A673 (cell line): ENCODE measurements around the gene PRDM16. TPM values are rescaled to one million over a fixed set of nuclear protein-coding genes. Genes with fewer than 3 reads are reported as not detected.

Source experiments
- BruUV-seq: library from RNA; stranded (reverse); fragments of 400-500 nt; replicated peaks from 2 replicates; lab custom pipeline; 2021; lab: Mats Ljungman, UMichigan
- CTCF ChIA-PET: fragments of 300-600 bp; sonication (Branson Sonifier 250); formaldehyde crosslinking; loops from one replicate; lab custom pipeline; 2022; ENCODE audit warnings: antibody characterized with exemption; lab: Charles Lee
- POLR2A ChIA-PET: fragments of 300-600 bp; sonication (Branson Sonifier 250); formaldehyde crosslinking; loops from one replicate; lab custom pipeline; 2022; ENCODE audit warnings: antibody characterized with exemption; ENCODE audit not compliant: low non-redundant PET; lab: Charles Lee
- DNase-seq: peaks from one replicate; pipeline ENCODE4 v3.0.0-alpha.2; 2015; ENCODE audit warnings: low spot score
- H3K27ac ChIP-seq: fragments of 200-600 bp; sonication (generic); 2 replicates; pipeline ENCODE4 v1.5.1; 2016; ENCODE audit warnings: mixed run types, low read depth, mild to moderate bottlenecking, mixed read lengths, antibody characterized with exemption, low read length; ENCODE audit not compliant: poor library complexity, severe bottlenecking
- H3K27me3 ChIP-seq: fragments of 200-600 bp; sonication (generic); replicated peaks from 2 replicates; pipeline ENCODE4 v1.6.1; 2017; ENCODE audit warnings: mixed run types, low read depth, mild to moderate bottlenecking, mixed read lengths, antibody characterized with exemption, low read length; ENCODE audit not compliant: insufficient read depth, poor library complexity
- H3K36me3 ChIP-seq: fragments of 200-600 bp; sonication (generic); 2 replicates; pipeline ENCODE4 v1.6.1; 2016; ENCODE audit warnings: mixed run types, mild to moderate bottlenecking, mixed read lengths, antibody characterized with exemption, low read length; ENCODE audit not compliant: insufficient read depth, poor library complexity, severe bottlenecking
- H3K4me1 ChIP-seq: fragments of 200-600 bp; sonication (generic); 2 replicates; pipeline ENCODE4 v1.6.1; 2017; ENCODE audit warnings: mixed run types, mild to moderate bottlenecking, mixed read lengths, antibody characterized with exemption, low read length; ENCODE audit not compliant: insufficient read depth, poor library complexity, severe bottlenecking
- H3K4me3 ChIP-seq: fragments of 200-600 bp; sonication (generic); 2 replicates; pipeline ENCODE4 v1.5.1; 2016; ENCODE audit warnings: low read depth, mixed run types, mild to moderate bottlenecking, mixed read lengths, low read length; ENCODE audit not compliant: poor library complexity, severe bottlenecking
- H3K9me3 ChIP-seq: fragments of 200-600 bp; sonication (generic); 2 replicates; pipeline ENCODE4 v1.6.1; 2016; ENCODE audit warnings: mixed run types, low read depth, mild to moderate bottlenecking, mixed read lengths, antibody characterized with exemption, low read length; ENCODE audit not compliant: poor library complexity, severe bottlenecking
- EZH2 ChIP-seq: fragments of 200-600 bp; sonication (generic); IDR thresholded peaks from 2 replicates; pipeline ENCODE4 v1.6.1; 2017; ENCODE audit warnings: borderline replicate concordance, low read depth, mild to moderate bottlenecking, mixed read lengths, antibody characterized with exemption, low read length; ENCODE audit not compliant: poor library complexity, severe bottlenecking
- intact Hi-C: fragments of 100-400 bp; cut with micrococcal nuclease; formaldehyde crosslinking; loops from one replicate; pipeline ENCODE4 v1.10.0; 2022; ENCODE audit not compliant: unreplicated experiment
- total RNA-seq: library from RNA; stranded (reverse); gene quantifications from 2 replicates; pipeline ENCODE4 v1.2.3, GENCODE V29; 2021
- TF ChIP-seq, protein P1 (sequence below): fragments of 300-800, 200-600 bp; sonication (generic); conservative IDR thresholded peaks from 2 replicates; pipeline ENCODE4 v1.5.1; 2017; ENCODE audit warnings: low read depth, mild to moderate bottlenecking, antibody characterized with exemption, low read length, moderate library complexity, mixed read lengths

The PRDM16 gene
- total RNA-seq, 1 experiment from 2014 or later = 0.49 TPM

DNA sequence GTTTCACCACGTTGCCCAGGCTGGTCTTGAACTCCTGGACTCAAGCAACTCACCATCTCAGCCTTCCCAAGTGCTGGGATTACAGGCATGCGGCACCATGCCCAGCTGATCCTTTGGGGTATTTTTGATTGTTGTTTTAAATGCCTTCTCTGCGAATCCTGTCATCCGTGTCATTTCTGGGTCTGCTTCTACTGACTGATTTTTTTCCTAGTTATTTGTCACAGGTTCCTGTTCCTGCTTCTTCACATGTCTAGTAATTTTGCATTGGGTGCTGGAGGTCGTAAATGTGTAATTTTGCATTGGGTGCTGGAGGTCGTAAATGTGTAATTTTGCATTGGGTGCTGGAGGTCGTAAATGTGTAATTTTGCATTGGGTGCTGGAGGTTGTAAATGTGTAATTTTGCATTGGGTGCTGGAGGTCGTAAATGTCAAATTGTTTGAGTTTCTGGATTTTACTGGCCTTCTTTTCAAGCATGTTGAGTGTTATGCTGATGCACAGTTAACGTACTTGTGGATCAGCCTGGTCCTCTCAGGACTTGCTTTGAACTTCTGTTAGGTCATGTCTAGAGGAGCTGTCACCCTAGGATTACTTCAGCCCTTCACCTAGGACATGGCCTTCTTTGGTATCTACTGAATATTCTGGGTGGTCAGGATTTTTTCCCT, 381.3 kb downstream of the PRDM16 start:
- intact Hi-C loops = loop anchor here (5.0 kb wide), 1 partner anchor 272 kb away; no protein-coding TSS in a partner anchor
- BruUV-seq = no TSS peak
- POLR2A ChIA-PET = no interaction called here

DNA sequence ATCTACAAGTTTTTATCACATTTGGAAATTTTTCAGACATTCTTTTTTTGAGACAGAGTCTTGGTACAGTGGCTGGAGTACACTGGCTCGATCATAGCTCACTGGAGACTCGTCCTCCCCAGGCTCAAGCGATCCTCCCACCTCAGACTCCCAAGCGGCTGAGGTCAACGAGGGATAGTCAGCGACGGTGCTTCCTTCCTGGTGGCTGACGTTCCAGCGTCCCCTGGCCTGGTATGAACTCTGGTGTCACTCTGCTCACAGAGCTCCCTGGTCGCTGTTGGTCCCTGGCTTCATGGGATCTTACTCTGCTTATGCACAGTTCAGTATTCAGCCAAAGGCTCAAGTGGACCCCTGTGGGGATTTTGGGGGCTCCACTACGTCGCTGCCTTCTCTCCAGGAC, 382.0 kb downstream of the PRDM16 start:
- H3K9me3 ChIP-seq = no peaks in the 10 kb centered on the region
- BruUV-seq = no TSS peak
- CTCF ChIA-PET = no interaction called here

More for the DNA sequence above, 381.3 kb downstream of the PRDM16 start:
- H3K9me3 ChIP-seq = no peaks in the 10 kb centered on the region
- H3K27me3 ChIP-seq = peaks cover 11% of the 10 kb centered on the region
- DNase-seq = no peak
- H3K4me1 ChIP-seq = peaks cover 16% of the 10 kb centered on the region
- H3K4me3 ChIP-seq = no peak overlapping the region
- CTCF ChIA-PET = no interaction called here
- TF ChIP-seq EZH2 = no peak
- TF ChIP-seq, protein P1, sequence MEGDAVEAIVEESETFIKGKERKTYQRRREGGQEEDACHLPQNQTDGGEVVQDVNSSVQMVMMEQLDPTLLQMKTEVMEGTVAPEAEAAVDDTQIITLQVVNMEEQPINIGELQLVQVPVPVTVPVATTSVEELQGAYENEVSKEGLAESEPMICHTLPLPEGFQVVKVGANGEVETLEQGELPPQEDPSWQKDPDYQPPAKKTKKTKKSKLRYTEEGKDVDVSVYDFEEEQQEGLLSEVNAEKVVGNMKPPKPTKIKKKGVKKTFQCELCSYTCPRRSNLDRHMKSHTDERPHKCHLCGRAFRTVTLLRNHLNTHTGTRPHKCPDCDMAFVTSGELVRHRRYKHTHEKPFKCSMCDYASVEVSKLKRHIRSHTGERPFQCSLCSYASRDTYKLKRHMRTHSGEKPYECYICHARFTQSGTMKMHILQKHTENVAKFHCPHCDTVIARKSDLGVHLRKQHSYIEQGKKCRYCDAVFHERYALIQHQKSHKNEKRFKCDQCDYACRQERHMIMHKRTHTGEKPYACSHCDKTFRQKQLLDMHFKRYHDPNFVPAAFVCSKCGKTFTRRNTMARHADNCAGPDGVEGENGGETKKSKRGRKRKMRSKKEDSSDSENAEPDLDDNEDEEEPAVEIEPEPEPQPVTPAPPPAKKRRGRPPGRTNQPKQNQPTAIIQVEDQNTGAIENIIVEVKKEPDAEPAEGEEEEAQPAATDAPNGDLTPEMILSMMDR = no peak
- no peak overlapping the region for H3K27ac ChIP-seq
- H3K36me3 ChIP-seq = no peaks in the 10 kb centered on the region

DNA sequence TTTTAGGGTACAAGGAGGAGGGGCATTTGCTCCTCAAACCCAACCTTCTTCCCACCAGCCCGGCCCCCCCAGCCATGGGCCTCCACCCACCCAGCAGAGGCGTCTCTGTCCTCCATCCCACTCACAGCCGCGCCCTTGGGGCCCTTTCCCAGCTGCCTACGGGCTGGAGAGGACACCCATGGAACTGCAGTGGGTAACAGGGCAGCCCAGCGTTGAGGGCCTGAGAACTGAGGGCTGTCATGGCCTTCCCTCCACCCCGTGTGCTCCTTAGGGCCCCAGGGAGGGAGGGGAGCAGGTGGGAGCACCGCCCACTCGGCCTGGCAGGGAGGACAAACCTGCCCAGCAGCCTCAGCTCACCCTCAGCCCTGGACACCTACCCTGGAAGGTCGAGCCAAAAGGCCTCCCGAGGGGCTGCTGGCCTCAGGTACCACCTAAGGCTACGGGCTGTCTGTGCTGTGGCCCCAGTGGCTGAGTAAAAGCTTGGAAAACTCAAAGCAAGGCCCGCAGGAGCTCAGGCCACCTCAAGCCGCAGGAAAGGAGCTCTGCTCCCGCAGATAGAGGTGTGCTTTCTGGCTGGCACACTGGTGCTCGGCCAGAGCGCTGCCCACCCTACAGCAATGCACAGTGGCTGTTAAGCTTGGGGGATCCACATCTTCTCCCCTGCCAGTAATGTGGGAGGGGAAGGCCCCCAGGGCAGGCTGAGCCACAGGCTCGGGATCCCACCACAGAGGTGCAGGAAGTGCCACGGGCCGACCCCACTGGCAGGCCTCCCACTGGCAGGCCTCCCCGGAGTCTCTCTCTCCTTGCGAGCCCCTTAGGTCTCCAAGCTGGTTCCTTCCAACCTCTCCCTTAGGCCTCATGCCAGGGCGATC, 383.2 kb downstream of the PRDM16 start:
- CTCF ChIA-PET = interaction anchor here (0.5 to 1.9 kb wide), 18 partner anchors 8 to 1319 kb away, joined by 3 to 42 read pairs (median 4); no protein-coding TSS in a partner anchor
- Histone ChIP-seq H3K4me1 (peaks cover 17% of the 10 kb centered on the region), H3K27me3 (peaks cover 6% of the 10 kb centered on the region), H3K9me3 (no peaks in the 10 kb centered on the region), H3K4me3 (no peak overlapping the region), H3K27ac (no peak overlapping the region), H3K36me3 (no peaks in the 10 kb centered on the region)
- no peak for TF ChIP-seq EZH2
- TF ChIP-seq, protein P1 = no peak
- POLR2A ChIA-PET = no interaction called here
- intact Hi-C loops = loop anchor here (2.0 to 5.0 kb wide), 2 partner anchors 169 to 270 kb away; no protein-coding TSS in a partner anchor
- DNase-seq = no peak
- BruUV-seq = no TSS peak

More for the DNA sequence above, 382.0 kb downstream of the PRDM16 start:
- peaks cover 17% of the 10 kb centered on the region for H3K4me1 ChIP-seq
- no peak overlapping the region for H3K4me3 ChIP-seq
- POLR2A ChIA-PET = no interaction called here
- no peak overlapping the region for H3K27ac ChIP-seq
- no peak for DNase-seq
- no peaks in the 10 kb centered on the region for H3K36me3 ChIP-seq
- no peak for TF ChIP-seq EZH2
- TF ChIP-seq, protein P1 = no peak
- intact Hi-C loops = loop anchor here (5.0 kb wide), 1 partner anchor 271 kb away; no protein-coding TSS in a partner anchor
- peaks cover 11% of the 10 kb centered on the region for H3K27me3 ChIP-seq
